PC-9 (cell line): Measurements from ENCODE around the gene IGSF21. TPM values are rescaled to one million over a fixed set of nuclear protein-coding genes. Genes with fewer than 3 reads are reported as not detected.

Source experiments
- BruUV-seq: library from RNA; stranded (reverse); fragments of 400-500 nt; replicated peaks from 2 replicates; lab custom pipeline; 2021; lab: Mats Ljungman, UMichigan
- CTCF ChIA-PET: fragments of 300-600 bp; sonication (Branson Sonifier 250); formaldehyde crosslinking; loops from one replicate; lab custom pipeline; 2022; ENCODE audit warnings: antibody characterized with exemption; lab: Charles Lee
- POLR2A ChIA-PET: fragments of 300-600 bp; sonication (Branson Sonifier 250); formaldehyde crosslinking; loops from one replicate; lab custom pipeline; 2022; ENCODE audit warnings: antibody characterized with exemption; ENCODE audit not compliant: unreplicated experiment; lab: Charles Lee
- DNase-seq, 2 experiments: peaks; one replicate each; pipeline versions ENCODE4 v3.0.0 to v3.0.0-alpha.2; 2015 to 2022; ENCODE audit warnings: mixed read lengths in 1 of 2
- H2AFZ ChIP-seq: fragments of 200-600 bp; sonication (generic); 2 replicates; pipeline ENCODE4 v1.8.1; 2017; ENCODE audit warnings: antibody characterized with exemption
- H3F3A ChIP-seq: fragments of 200-600 bp; sonication (generic); 2 replicates; pipeline ENCODE4 v1.8.1; 2017; ENCODE audit warnings: antibody characterized with exemption, mild to moderate bottlenecking, low read depth; ENCODE audit not compliant: insufficient read depth
- H3K27ac ChIP-seq: fragments of 200-600 bp; sonication (generic); 2 replicates; pipeline ENCODE4 v1.6.1; 2016; ENCODE audit warnings: mixed run types
- H3K27me3 ChIP-seq: fragments of 200-600 bp; sonication (generic); 2 replicates; pipeline ENCODE4 v1.6.1; 2016; ENCODE audit warnings: low read depth, mixed run types; ENCODE audit not compliant: insufficient read depth
- H3K36me3 ChIP-seq: fragments of 200-600 bp; sonication (generic); 2 replicates; pipeline ENCODE4 v1.6.1; 2016; ENCODE audit warnings: low read depth, mixed run types
- H3K4me1 ChIP-seq: fragments of 200-600 bp; sonication (generic); replicated peaks from 2 replicates; pipeline ENCODE4 v1.6.1; 2016; ENCODE audit warnings: mixed run types; ENCODE audit not compliant: insufficient read depth
- H3K4me2 ChIP-seq: fragments of 200-600 bp; sonication (generic); 2 replicates; pipeline ENCODE4 v1.6.1; 2017; ENCODE audit warnings: mixed run types
- H3K4me3 ChIP-seq: fragments of 200-600 bp; sonication (generic); 2 replicates; pipeline ENCODE4 v1.6.1; 2016; ENCODE audit warnings: mixed run types
- H3K79me2 ChIP-seq: fragments of 200-600 bp; sonication (generic); 2 replicates; pipeline ENCODE4 v1.6.1; 2017; ENCODE audit warnings: low read depth, mixed run types
- H3K9me2 ChIP-seq: fragments of 200-600 bp; sonication (generic); 2 replicates; pipeline ENCODE4 v1.8.1; 2017; ENCODE audit warnings: mild to moderate bottlenecking; ENCODE audit not compliant: insufficient read depth
- H3K9me3 ChIP-seq: fragments of 200-600 bp; sonication (generic); 2 replicates; pipeline ENCODE4 v1.8.1; 2016; ENCODE audit warnings: low read depth; ENCODE audit not compliant: insufficient read depth
- H4K20me1 ChIP-seq: fragments of 200-600 bp; sonication (generic); 2 replicates; pipeline ENCODE4 v1.8.1; 2017; ENCODE audit not compliant: insufficient read depth
- CTCF ChIP-seq: fragments of 200-600 bp; sonication (generic); conservative IDR thresholded peaks from 2 replicates; pipeline ENCODE4 v1.6.1; 2017; ENCODE audit warnings: mixed run types, antibody characterized with exemption, mild to moderate bottlenecking, moderate library complexity
- EZH2 ChIP-seq: fragments of 200-600 bp; sonication (generic); IDR thresholded peaks from 2 replicates; pipeline ENCODE4 v1.8.0; 2017; ENCODE audit warnings: antibody characterized with exemption, low read depth
- intact Hi-C: fragments of 100-400 bp; cut with micrococcal nuclease; formaldehyde crosslinking; loops from one replicate; pipeline ENCODE4 v1.10.0; 2022; ENCODE audit not compliant: unreplicated experiment
- total RNA-seq: library from RNA; stranded (reverse); gene quantifications from 2 replicates; pipeline ENCODE4 v1.2.3, GENCODE V29; 2021

The IGSF21 gene
- total RNA-seq, 1 experiment from 2014 or later: not detected

- peak in 1 of 2 experiments; percentile 34 for DNase-seq
- H3K9me2 ChIP-seq: no peaks in the 10 kb centered on the region
- CTCF ChIA-PET: no interaction called here
- H3K4me2 ChIP-seq: no peak overlapping the region
- POLR2A ChIA-PET: no interaction called here
- H4K20me1 ChIP-seq: no peaks in the 10 kb centered on the region
- peaks cover 19% of the 10 kb centered on the region for H3K4me1 ChIP-seq
- H3K79me2 ChIP-seq: no peaks in the 10 kb centered on the region
- H3K27me3 ChIP-seq: no peaks in the 10 kb centered on the region
- no peak overlapping the region for H3K27ac ChIP-seq
- no peak overlapping the region for H2AFZ ChIP-seq
- no peak overlapping the region for H3K4me3 ChIP-seq
- BruUV-seq: no TSS peak
- H3K9me3 ChIP-seq: no peaks in the 10 kb centered on the region
- intact Hi-C loops: no loop called here
- no peaks in the 10 kb centered on the region for H3K36me3 ChIP-seq
- peaks cover 9% of the 10 kb centered on the region; the same call in 1 of the 2 replicates for H3F3A ChIP-seq
- TF ChIP-seq CTCF (no peak), EZH2 (no peak)
These were observed 310.0 kb downstream of the IGSF21 start for GRCh38 chr1:18417316-18418269.

- BruUV-seq: no TSS peak
- Histone ChIP-seq H3K9me2 (no peaks in the 10 kb centered on the region), H3K27ac (no peak overlapping the region), H3K4me3 (no peak overlapping the region), H3K4me1 (peaks cover 11% of the 10 kb centered on the region), H3K36me3 (no peaks in the 10 kb centered on the region), H3K9me3 (no peaks in the 10 kb centered on the region), H3F3A (peaks cover 6% of the 10 kb centered on the region; the same call in 1 of the 2 replicates), H2AFZ (no peak overlapping the region), H3K27me3 (no peaks in the 10 kb centered on the region), H3K4me2 (no peak overlapping the region), H4K20me1 (no peaks in the 10 kb centered on the region), H3K79me2 (no peaks in the 10 kb centered on the region)
- POLR2A ChIA-PET: no interaction called here
- no peak for TF ChIP-seq EZH2
- no peak for TF ChIP-seq CTCF
- CTCF ChIA-PET: no interaction called here
- DNase-seq: no peak
- intact Hi-C loops: no loop called here
These were observed 311.7 kb downstream of the IGSF21 start for GRCh38 chr1:18419113-18419844.

GRCh38 chr1:18419845-18420184 is 312.2 kb downstream of the IGSF21 start:
- ChIA-PET CTCF (no interaction called here), POLR2A (no interaction called here)
- intact Hi-C loops: no loop called here
- no peak for DNase-seq
- H4K20me1 ChIP-seq: no peaks in the 10 kb centered on the region
- H2AFZ ChIP-seq: no peak overlapping the region
- no peaks in the 10 kb centered on the region for H3K36me3 ChIP-seq
- no peaks in the 10 kb centered on the region for H3K27me3 ChIP-seq
- no peaks in the 10 kb centered on the region for H3K9me2 ChIP-seq
- no peak overlapping the region for H3K4me2 ChIP-seq
- H3K4me3 ChIP-seq: no peak overlapping the region
- H3F3A ChIP-seq: peaks cover under 1% of the 10 kb centered on the region; the same call in 1 of the 2 replicates
- H3K9me3 ChIP-seq: no peaks in the 10 kb centered on the region
- BruUV-seq: no TSS peak
- no peaks in the 10 kb centered on the region for H3K79me2 ChIP-seq
- H3K27ac ChIP-seq: no peak overlapping the region
- no peak for TF ChIP-seq CTCF
- no peak for TF ChIP-seq EZH2
- peaks cover 6% of the 10 kb centered on the region for H3K4me1 ChIP-seq
